K562 (cell line): ENCODE measurements around the gene PPAN. TPM values are rescaled to one million over a fixed set of nuclear protein-coding genes. Genes with fewer than 3 reads are reported as not detected.
A peak's percentile ranks its signal among the peaks of the same experiment; 100 is the strongest.

Experiments used
- CREB3L1 ChIP-seq: fragments of 450-650 bp; IDR thresholded peaks from 2 replicates; pipeline ENCODE4 v1.6.1; 2014; ENCODE audit warnings: low read depth, mild to moderate bottlenecking, moderate library complexity, borderline replicate concordance
- DDX20 ChIP-seq: fragments of 450-650 bp; IDR thresholded peaks from 2 replicates; pipeline ENCODE4 v1.6.1; 2016; ENCODE audit warnings: missing genetic modification characterization, low read depth, mild to moderate bottlenecking, missing compliant biosample characterization, moderate library complexity
- GATA2 ChIP-seq: sonication (generic); formaldehyde crosslinking; IDR thresholded peaks from 2 replicates; pipeline ENCODE4 v1.4.0; 2020; ENCODE audit warnings: mild to moderate bottlenecking, missing genetic modification reagents
- IRF9 ChIP-seq: fragments of 450-650 bp; IDR thresholded peaks from 2 replicates; pipeline ENCODE4 v1.6.1; 2016; ENCODE audit warnings: missing biosample characterization, missing genetic modification characterization
- MAX ChIP-seq: sonication (generic); formaldehyde crosslinking; IDR thresholded peaks from 2 replicates; pipeline ENCODE4 v1.9.0; 2022; ENCODE audit warnings: mild to moderate bottlenecking, missing genetic modification reagents
- MED1 ChIP-seq: sonication (generic); formaldehyde crosslinking; IDR thresholded peaks from 2 replicates; pipeline ENCODE4 v1.8.1; 2023; ENCODE audit warnings: missing genetic modification reagents, borderline replicate concordance
- MXD1 ChIP-seq: fragments of 250-450 bp; sonication (Bioruptor Pico); IDR thresholded peaks from 2 replicates; pipeline ENCODE4 v1.8.0; 2021; ENCODE audit warnings: borderline replicate concordance, mild to moderate bottlenecking, moderate library complexity; ENCODE audit not compliant: poor library complexity, severe bottlenecking
- PTBP1 ChIP-seq: fragments of 200-400 bp; formaldehyde crosslinking; IDR thresholded peaks from 2 replicates; pipeline ENCODE4 v1.6.1; 2017; ENCODE audit warnings: low read depth, low read length
- TFE3 ChIP-seq: fragments of 450-650 bp; formaldehyde crosslinking; IDR thresholded peaks from 2 replicates; pipeline ENCODE4 v1.4.0; 2020; ENCODE audit warnings: mild to moderate bottlenecking, mixed read lengths
- XRCC4 ChIP-seq: IDR thresholded peaks from one replicate; pipeline ENCODE4 v1.6.1; 2011; ENCODE audit not compliant: insufficient read depth, insufficient read length; ENCODE audit errors: extremely low read depth
- ZKSCAN1 ChIP-seq: fragments of 150-350 bp; IDR thresholded peaks from 2 replicates; pipeline ENCODE4 v1.6.1; 2016; ENCODE audit warnings: low read depth, low read length
- ZNF140 ChIP-seq: fragments of 250-450 bp; sonication (Bioruptor Pico); IDR thresholded peaks from 2 replicates; pipeline ENCODE4 v1.8.0; 2021; ENCODE audit warnings: moderate library complexity, mild to moderate bottlenecking, inconsistent platforms
- ZNF324 ChIP-seq: fragments of 250-450 bp; sonication (Bioruptor Pico); IDR thresholded peaks from 2 replicates; pipeline ENCODE4 v1.4.0; 2020; ENCODE audit warnings: mild to moderate bottlenecking
- ZNF384 ChIP-seq: IDR thresholded peaks from 2 replicates; pipeline ENCODE4 v1.6.1; 2012; ENCODE audit warnings: low read depth, low read length, improper control_type of control experiment
- ZNF561 ChIP-seq: fragments of 450-650 bp; formaldehyde crosslinking; conservative IDR thresholded peaks from 2 replicates; pipeline ENCODE4 v1.4.0; 2020; ENCODE audit warnings: mild to moderate bottlenecking, moderate library complexity
- polyA plus RNA-seq, 8 experiments: library from polyadenylated mRNA; depleted of rRNA in 4 of 8; stranded (reverse) in 5 of 8; unstranded in 3 of 8; fragments of >200 nt; fragmentation: Nextera tagmentation in 2 of 8; fragmentation: Illumina TruSeq in 1 of 8; extraction: Ambion mirVana in 2 of 8; extraction: Trizol in 1 of 8; gene quantifications; 2 replicates each; pipeline versions ENCODE4 v1.2.1 to v1.2.3, GENCODE V29; 2011 to 2014; ENCODE audit warnings: inconsistent platforms in 1 of 8, missing spikeins in 1 of 8
- total RNA-seq, 7 experiments: library from RNA; depleted of rRNA in 6 of 7; stranded (reverse); fragments of >200 nt in 6 of 7; fragmentation: Illumina TruSeq in 2 of 7; extraction: Trizol in 2 of 7; gene quantifications; 2 replicates each; pipeline versions ENCODE4 v1.2.1 to v1.2.3, GENCODE V29; 2011 to 2021; ENCODE audit warnings: low replicate concordance in 1 of 7

The PPAN gene
- total and polyA plus RNA-seq, 9 of the 15 experiments (the other 6 are each of a cell fraction or from before 2014, with no cell fraction given) = 2.2 to 129 (median 59.1) TPM

- TF ChIP-seq CREB3L1 (peak; percentile 72), MXD1 (CRISPR knock-in tag) (peak; percentile 97), ZNF140 (CRISPR knock-in tag) (no peak), ZKSCAN1 (peak; percentile 77; the same call in 1 of the 2 replicates), IRF9 (tag) (no peak), MED1 (CRISPR knock-in tag) (no peak), MAX (CRISPR knock-in tag) (peak; percentile 100), TFE3 (no peak), ZNF384 (no peak), ZNF561 (CRISPR knock-in tag) (no peak), PTBP1 (no peak), DDX20 (tag) (no peak), ZNF324 (CRISPR knock-in tag) (no peak), GATA2 (CRISPR knock-in tag) (peak; percentile 78; the same call in 1 of the 2 replicates), XRCC4 (no peak)
These were observed at the start of gene PPAN (continued) for GRCh38 chr19:10106100-10106936.
